GM21786 (cell line): ENCODE measurements around the gene SNAI1.
A peak's percentile ranks its signal among the peaks of the same experiment; 100 is the strongest.
"Not testable (repeated sequence)": the region's sequence is repeated elsewhere in the genome, so short reads cannot be mapped to it uniquely, and the experiment has no call there.

Source experiments
- ATAC-seq: cut with Tn5 transposase; IDR thresholded peaks from one replicate; pipeline ENCODE4 v1.9.1; 2021; ENCODE audit not compliant: unreplicated experiment

The SNAI1 gene

GRCh38 chr20:49982346-49983122 lies at the start of gene SNAI1:
SNAI1 (plus strand) TSS chr20:49982980; CDS start chr20:49983060, 80 bp downstream.
- ATAC-seq, result peak; percentile 75

DNA sequence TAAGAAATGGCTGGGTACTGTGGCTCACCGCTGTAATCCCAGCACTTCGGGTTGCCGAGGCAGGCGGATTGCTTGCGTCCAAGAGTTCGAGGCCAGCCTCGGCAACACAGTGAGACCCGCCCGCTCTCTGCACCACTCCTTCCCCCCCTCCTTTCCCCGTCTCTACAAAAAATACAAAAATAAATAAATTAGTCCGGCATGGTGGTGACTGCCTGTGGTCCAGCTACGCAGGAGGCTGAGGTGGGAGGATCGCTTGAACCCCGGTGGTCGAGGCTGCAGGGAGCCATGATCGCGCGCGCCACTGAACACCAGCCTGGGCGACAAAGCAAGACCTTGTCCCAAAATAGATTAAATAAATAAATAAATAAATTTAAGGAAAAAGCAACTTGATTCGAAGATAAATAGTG lies 47.0 kb upstream of the SNAI1 start:
- no peak for ATAC-seq

DNA sequence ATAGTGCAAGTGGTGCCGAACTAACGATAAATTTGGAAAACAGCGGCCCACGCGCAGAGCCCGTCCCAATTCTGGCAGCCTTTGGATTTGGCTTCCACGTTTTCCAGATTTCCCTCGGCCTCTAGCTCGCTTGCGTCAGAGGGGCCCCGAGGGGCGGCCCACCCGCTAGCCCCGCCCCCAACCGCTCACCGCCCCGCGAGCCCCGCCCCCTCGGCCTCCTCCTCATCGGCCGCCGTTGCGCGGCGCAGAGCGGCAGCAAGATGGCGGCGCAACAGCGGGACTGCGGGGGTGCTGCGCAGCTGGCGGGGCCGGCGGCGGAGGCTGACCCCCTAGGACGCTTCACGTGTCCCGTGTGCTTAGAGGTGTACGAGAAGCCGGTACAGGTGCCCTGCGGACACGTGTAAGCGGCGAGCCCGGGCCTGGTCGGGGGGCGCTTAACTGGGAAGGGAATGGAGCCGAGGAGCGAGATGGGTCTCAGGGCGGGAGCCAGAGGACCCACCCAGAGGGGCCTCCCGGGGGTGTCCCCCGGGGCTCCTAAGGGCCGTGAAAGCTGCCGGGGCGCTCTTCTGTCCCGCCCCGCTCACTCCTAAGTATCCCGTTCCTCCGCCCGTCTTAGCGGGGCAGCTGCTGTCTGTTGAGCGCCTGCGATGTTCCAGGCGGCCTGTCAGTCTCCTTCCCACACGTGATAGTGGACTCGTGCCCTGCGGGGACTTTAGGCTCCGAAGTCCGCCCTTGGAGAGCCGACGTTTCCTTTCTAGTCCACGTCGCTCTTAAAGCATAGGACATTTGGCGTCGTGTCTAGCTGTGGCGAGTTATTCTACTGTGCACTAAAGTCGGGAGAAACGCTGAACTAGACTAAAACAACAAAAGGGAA lies 46.4 kb upstream of the SNAI1 start, which contains the start of gene RNF114:
Gene RNF114, plus strand, starts transcription at position 245 of the 874 bp plus-strand sequence. Its CDS starts 16 bp downstream, at position 261.
- peak; percentile 63 for ATAC-seq

DNA sequence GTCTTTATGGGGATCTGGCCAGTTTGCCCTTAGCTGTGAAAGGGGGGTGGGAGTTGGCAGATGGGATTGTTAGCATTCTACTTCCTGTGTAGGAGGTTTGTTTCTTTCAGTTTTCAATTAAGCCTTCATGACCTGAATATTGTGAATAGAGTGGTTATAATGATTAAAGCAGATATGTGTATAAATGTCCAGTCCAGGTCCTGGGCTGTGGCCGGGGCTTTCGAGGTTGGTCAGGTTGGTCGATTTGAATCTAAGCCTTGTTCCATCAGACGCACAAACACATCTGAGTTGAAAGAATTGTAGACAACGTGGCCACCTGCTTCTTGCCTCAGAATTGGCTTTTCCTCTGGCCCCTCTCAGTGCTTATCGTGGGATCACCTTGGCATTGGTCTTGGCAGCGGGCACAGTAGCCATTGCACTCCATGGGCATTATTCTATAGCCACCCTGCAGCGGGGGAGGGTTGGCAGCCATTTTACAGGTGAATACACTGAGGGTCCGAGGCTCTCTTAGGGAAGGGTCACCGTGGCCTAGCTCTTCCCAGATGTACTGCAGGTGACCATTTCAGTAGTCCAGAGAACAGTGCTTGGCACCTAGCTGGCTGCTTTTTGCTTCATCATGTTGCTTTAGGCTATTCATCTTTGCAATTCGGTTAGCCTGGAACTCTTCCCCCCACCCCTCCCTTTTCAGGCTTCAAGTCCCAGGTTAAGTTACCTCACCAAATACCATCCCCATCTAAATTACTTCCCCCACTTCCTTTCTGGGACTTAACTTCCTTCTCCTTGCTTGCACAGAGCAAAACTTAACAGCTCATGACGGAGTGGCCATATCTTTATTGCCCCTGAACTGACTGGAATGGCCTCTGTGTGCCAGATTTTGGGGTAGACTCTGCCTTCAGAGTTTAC lies 45.5 kb upstream of the SNAI1 start:
- ATAC-seq, result no peak

DNA sequence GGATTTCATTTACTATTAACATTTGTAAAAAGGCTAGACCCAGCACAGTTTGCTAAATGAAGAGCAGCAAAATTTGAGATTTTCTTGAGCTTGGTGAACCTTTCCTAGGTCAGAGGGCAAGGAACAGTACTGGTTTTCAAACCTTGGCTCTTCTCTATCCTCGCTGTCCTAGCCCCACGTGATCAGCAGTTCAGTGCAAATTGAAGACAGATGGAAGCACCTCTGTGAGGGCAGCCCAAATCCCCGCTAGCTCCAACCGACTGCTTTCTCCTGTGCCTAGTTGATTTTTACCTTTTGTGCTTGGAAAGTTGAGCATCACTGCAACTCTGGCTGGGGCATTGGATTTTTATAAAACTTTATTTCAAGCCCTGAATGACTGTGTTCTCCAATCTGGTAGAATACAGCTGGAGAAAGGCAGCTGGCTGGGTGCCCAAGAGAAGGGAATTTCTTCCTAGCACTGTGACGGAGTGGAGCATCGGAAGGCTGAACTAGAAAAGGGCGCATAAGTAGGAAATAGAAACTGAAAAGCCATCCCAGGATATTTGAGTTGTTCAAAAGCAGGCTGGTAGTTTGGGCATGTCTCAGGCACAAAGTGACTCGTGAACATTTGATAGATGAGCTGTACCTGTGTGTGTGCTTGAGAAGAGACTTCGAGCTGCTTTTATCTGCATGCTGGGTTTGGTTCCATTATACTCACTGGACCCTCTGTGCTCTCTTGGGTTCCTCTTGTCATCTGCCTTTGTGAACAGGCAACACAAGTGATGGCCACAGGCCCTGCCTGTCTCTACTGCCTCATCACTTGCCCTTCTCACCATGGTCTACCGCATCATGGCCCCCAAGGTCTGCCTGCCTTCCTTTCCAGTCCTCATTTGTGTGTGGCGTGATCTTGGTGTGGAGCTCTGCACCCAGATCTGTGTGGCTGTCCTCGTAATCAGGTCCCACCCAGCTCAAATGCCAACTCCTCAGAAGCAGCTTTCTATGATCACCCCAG lies 44.3 kb upstream of the SNAI1 start:
- ATAC-seq, result no peak

DNA sequence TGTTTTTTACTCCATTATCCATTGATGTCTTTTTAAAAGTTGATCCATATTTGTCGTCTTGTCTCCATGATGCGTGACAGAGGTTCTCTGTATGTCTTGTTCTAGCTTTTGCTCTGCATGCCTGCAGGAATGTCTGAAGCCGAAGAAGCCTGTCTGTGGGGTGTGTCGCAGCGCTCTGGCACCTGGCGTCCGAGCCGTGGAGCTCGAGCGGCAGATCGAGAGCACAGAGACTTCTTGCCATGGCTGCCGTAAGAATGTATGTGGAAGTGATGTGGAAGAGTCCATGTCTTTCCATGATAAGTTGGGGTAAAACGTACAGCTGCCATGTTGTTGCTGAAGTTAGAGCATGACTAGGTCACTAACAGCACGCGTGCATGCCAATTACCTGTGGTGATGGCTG lies 41.3 kb upstream of the SNAI1 start:
- no peak for ATAC-seq

- ATAC-seq, result no peak
These were observed 40.5 kb upstream of the SNAI1 start for GRCh38 chr20:49942303-49942702.

DNA sequence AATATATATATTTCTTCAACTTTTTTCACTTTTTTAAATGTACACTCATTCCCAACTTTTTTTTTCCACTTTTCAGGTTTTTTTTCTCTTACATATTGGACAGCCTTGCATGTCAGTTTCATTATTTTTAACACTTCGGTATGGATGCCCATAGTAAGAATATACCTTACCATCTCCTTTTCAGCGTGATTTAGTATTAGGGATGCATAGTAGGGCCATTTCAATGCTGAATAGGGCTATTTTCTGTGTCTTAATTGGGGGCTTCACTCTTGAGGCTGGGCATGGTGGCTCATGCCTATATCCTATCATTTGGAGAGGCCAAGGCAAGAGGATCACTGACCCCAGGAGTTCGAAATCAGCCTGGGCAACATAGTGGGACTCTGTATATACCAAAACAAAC lies 39.8 kb upstream of the SNAI1 start:
- ATAC-seq, result no peak

- no peak for ATAC-seq
These were observed 37.5 kb upstream of the SNAI1 start for GRCh38 chr20:49945306-49945700.

DNA sequence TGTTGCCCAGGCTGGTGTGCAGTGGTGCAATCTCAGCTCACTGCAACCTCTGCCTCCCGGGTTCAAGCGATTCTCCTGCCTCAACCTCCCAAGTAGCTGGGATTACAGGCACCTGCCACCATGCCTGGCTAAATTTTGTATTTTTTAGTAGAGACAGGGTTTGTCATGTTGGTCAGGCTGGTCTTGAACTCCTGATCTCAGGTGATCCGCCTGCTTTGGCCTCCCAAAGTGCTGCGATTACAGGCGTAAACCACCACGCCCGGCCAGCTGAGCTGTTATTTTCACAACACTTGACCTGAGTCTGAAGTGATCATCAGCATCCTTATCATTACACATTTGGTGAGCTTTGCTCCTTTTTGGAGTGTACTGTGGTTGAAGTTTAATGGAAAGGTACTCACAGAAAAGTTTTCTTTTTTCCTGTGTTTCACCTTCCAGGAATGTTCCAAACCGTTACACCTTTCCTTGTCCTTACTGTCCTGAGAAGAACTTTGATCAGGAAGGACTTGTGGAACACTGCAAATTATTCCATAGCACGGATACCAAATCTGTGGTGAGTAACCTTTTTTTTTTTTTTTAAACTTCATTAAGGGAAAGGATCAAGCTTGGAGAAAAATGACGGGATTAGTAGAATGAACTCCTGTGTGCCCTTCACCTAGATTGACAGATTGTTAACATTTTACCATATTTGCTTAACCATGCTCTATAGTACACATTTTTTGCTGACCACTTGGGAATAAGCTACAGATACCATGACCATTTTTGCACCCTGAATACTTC lies 36.9 kb upstream of the SNAI1 start:
- ATAC-seq, result no peak

- no peak for ATAC-seq
These were observed 34.6 kb upstream of the SNAI1 start for GRCh38 chr20:49948178-49948577.

- no peak for ATAC-seq
These were observed 33.8 kb upstream of the SNAI1 start for GRCh38 chr20:49948809-49949507.

- no peak for ATAC-seq
These were observed 31.6 kb upstream of the SNAI1 start for GRCh38 chr20:49951151-49951550.

DNA sequence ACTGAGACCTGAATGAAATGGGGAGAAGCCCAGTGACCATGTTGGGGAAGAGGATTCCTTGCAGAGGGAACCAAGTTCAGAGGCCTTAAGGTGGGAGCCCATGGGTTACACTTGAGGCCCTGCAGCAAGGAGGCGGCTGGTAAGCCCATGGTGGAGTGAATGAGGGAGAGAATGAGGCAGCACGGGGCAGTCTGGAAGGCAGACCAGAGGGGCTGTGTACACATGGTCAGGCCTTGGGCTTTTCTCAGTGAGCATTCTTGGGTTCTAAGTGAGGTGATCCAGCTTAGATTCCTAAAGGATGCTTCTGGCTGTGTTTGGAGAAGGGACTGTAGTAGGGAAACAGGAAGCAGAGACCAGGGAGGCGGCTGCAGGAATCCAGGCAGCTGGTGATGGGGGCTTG lies 27.6 kb upstream of the SNAI1 start:
- ATAC-seq, result no peak

DNA sequence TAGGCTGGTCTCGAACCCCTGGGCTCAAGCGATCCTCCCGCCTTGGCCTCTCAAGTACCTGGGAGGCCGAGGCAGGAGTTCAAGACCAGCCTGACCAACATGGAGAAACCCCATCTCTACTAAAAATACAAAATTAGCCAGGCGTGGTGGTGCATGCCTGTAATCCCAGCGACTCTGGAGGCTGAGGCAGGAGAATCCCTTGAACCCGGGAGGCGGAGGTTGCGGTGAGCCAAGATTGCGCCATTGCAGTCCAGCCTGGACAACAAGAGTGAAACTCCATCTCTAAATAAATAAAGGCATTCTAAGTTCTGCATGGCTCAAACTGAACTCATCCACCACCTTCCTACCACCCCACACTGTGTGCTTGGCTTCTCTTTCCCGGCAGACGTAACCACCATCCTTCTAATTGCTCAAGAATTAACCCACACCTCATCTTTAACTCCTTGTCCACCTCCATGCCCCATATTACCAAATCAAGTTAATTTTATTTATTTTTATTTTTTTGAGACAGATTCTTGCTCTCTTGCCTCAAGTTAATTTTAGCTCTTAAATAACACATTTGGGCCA lies 26.9 kb upstream of the SNAI1 start:
- ATAC-seq, result not testable (repeated sequence)

- ATAC-seq, result no peak
These were observed 26.1 kb upstream of the SNAI1 start for GRCh38 chr20:49956689-49957088.

- not testable (repeated sequence) for ATAC-seq
These were observed 25.5 kb upstream of the SNAI1 start for GRCh38 chr20:49957089-49957938.
